Measurements from ENCODE around the gene ATP2B1. TPM values are rescaled to one million over a fixed set of nuclear protein-coding genes. Genes with fewer than 3 reads are reported as not detected.

Gene ATP2B1
- total and polyA plus RNA-seq, 2 donors (not counting 1 experiment from before 2014, with no cell fraction given), result 26.1 to 238 TPM

DNA sequence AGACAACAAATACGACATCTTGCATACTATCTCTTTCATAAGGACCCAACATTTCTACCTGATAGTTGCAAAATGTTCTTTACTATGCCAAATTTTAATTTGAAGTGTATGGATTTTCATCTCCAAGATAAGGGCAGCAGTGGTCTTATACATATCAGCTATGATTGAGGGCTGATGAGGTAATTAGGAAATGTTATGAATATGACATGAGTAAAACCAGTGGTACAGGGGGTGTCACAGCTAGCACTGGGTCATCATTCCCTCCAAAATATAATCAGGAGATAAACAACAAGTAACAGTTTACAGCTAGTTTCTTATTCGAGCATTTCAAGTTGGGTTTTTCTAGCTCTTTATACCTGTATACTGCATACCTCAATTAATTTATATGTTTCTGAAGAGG lies 35.0 kb downstream of the ATP2B1 start:
- CTCF ChIA-PET, result interaction anchor here (0.7 kb wide), 1 partner anchor 31 kb away, joined by 3 read pairs; no protein-coding TSS in a partner anchor
- H3K4me1 ChIP-seq (ENCODE audit: control insufficient read depth in 2 of 2, insufficient read depth in 2 of 2, low read length in 2 of 2), result peaks cover 30 to 70% of the 10 kb centered on the region in 2 donors
- no peak overlapping the region for H3K27ac Mint-ChIP-seq

DNA sequence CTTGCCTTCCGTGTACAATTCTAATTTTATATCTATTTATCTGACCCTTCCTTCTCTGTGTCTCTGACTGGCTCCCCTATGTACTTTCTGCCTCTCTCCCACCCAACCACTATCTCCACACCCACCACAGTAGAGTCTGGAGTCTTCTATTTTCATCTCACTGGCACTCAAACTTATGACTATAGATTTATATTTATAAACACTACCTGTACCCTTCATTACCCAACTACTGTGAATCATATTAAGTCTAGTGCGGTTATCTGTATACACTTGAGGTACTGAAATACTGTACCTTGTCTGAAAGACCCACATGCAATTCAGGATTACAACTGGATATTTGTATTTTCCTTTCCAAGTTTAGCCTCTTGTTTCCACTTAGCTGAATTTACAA lies 36.1 kb downstream of the ATP2B1 start:
- Histone ChIP-seq H4K20me1 (ENCODE audit: control insufficient read depth, insufficient read depth, low read length, poor library complexity, severe bottlenecking) (peaks cover 71% of the 10 kb centered on the region), H3K36me3 (replicated peaks in 1 of 2; ENCODE audit: control extremely low read depth in 1 of 2, control insufficient read depth in 1 of 2, extremely low read depth in 1 of 2, insufficient read depth in 2 of 2, low read length in 1 of 2) (peaks cover 2 to 3% of the 10 kb centered on the region in 2 experiments), H3K4me1 (ENCODE audit: control insufficient read depth in 2 of 2, insufficient read depth in 2 of 2, low read length in 2 of 2) (peaks cover 27 to 74% of the 10 kb centered on the region in 2 donors), H3K9me3 (ENCODE audit: control extremely low read depth in 1 of 3, control insufficient read depth in 2 of 3, insufficient read depth in 1 of 3, low read length in 2 of 3) (no peaks in the 10 kb centered on the region), H3K79me2 (ENCODE audit: control insufficient read depth, insufficient read depth, low read length) (peaks cover 100% of the 10 kb centered on the region), H3K9ac (ENCODE audit: low read length) (no peak overlapping the region), H3K4me2 (replicated peaks; ENCODE audit: low read depth, low read length, poor library complexity, severe bottlenecking) (peak overlapping the region; percentile 37), H2AFZ (ENCODE audit: insufficient read depth, low read depth, low read length, poor library complexity, severe bottlenecking) (no peak overlapping the region), H3K27ac (ENCODE audit: low read length in 2 of 2) (peak overlapping the region in 1 of 2 donors; percentile 22), H3K4me3 (ENCODE audit: control extremely low read depth in 1 of 5, extremely low read depth in 1 of 5, insufficient read depth in 1 of 5, low read depth in 2 of 5, low read length in 4 of 5) (no peak overlapping the region), H3K27me3 (replicated peaks in 1 of 4; ENCODE audit: control extremely low read depth in 1 of 4, control insufficient read depth in 3 of 4, insufficient read depth in 4 of 4, low read length in 3 of 4) (no peaks in the 10 kb centered on the region)
- intact Hi-C loops (cut with micrococcal nuclease), result loop anchor here (2.0 kb wide), 2 partner anchors 16 to 18 kb away; no protein-coding TSS in a partner anchor
- CTCF ChIA-PET, result interaction anchor here (1.5 kb wide), 1 partner anchor 9 kb away, joined by 4 read pairs; no protein-coding TSS in a partner anchor
- no peak overlapping the region for H3K27ac Mint-ChIP-seq
- H3K9me3 Mint-ChIP-seq (ENCODE audit: insufficient read depth), result no peaks in the 10 kb centered on the region
- H3K4me1 Mint-ChIP-seq, result peaks cover 85% of the 10 kb centered on the region
- no peak for ATAC-seq (ENCODE audit: low read depth)
- peak overlapping the region; percentile 50 for H3K4me3 Mint-ChIP-seq
- POLR2A ChIA-PET, result no interaction called here
- WGBS (ENCODE audit: insufficient coverage), result 89% methylated on average over 1 of the region's 2 CpGs
- no peak for DNase-seq
- H3K27me3 Mint-ChIP-seq, result no peaks in the 10 kb centered on the region
- TF ChIP-seq EZH2 (IDR thresholded peaks at IDR 0.05; ENCODE audit: borderline replicate concordance, insufficient read depth, low read depth, low read length, poor library complexity, severe bottlenecking), result no peak
- TF ChIP-seq, protein P1, sequence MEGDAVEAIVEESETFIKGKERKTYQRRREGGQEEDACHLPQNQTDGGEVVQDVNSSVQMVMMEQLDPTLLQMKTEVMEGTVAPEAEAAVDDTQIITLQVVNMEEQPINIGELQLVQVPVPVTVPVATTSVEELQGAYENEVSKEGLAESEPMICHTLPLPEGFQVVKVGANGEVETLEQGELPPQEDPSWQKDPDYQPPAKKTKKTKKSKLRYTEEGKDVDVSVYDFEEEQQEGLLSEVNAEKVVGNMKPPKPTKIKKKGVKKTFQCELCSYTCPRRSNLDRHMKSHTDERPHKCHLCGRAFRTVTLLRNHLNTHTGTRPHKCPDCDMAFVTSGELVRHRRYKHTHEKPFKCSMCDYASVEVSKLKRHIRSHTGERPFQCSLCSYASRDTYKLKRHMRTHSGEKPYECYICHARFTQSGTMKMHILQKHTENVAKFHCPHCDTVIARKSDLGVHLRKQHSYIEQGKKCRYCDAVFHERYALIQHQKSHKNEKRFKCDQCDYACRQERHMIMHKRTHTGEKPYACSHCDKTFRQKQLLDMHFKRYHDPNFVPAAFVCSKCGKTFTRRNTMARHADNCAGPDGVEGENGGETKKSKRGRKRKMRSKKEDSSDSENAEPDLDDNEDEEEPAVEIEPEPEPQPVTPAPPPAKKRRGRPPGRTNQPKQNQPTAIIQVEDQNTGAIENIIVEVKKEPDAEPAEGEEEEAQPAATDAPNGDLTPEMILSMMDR (IDR thresholded peaks at IDR 0.05), result no peak

More for the DNA sequence above, 35.0 kb downstream of the ATP2B1 start:
- no CpG with 5 or more reads among the region's 2 CpGs for WGBS (ENCODE audit: insufficient coverage)
- TF ChIP-seq, protein P1 (IDR thresholded peaks at IDR 0.05), result no peak
- TF ChIP-seq EZH2 (IDR thresholded peaks at IDR 0.05; ENCODE audit: borderline replicate concordance, insufficient read depth, low read depth, low read length, poor library complexity, severe bottlenecking), result no peak
- H3K9me3 ChIP-seq (ENCODE audit: control extremely low read depth in 1 of 3, control insufficient read depth in 2 of 3, insufficient read depth in 1 of 3, low read length in 2 of 3), result no peaks in the 10 kb centered on the region
- POLR2A ChIA-PET, result no interaction called here
- H3K4me3 Mint-ChIP-seq, result peak overlapping the region; percentile 5
- peak overlapping the region in 1 of 2 donors; percentile 1 for H3K27ac ChIP-seq (ENCODE audit: low read length in 2 of 2)
- H3K4me2 ChIP-seq (replicated peaks; ENCODE audit: low read depth, low read length, poor library complexity, severe bottlenecking), result peak overlapping the region; percentile 37
- intact Hi-C loops (cut with micrococcal nuclease), result loop anchor here (2.0 kb wide), 2 partner anchors 17 kb away; no protein-coding TSS in a partner anchor
- no peak for ATAC-seq (ENCODE audit: low read depth)
- DNase-seq, result no peak
- no peaks in the 10 kb centered on the region for H3K9me3 Mint-ChIP-seq (ENCODE audit: insufficient read depth)
- H4K20me1 ChIP-seq (ENCODE audit: control insufficient read depth, insufficient read depth, low read length, poor library complexity, severe bottlenecking), result peaks cover 75% of the 10 kb centered on the region
- no peak overlapping the region for H3K4me3 ChIP-seq (ENCODE audit: control extremely low read depth in 1 of 5, extremely low read depth in 1 of 5, insufficient read depth in 1 of 5, low read depth in 2 of 5, low read length in 4 of 5)
- H3K27me3 ChIP-seq (replicated peaks in 1 of 4; ENCODE audit: control extremely low read depth in 1 of 4, control insufficient read depth in 3 of 4, insufficient read depth in 4 of 4, low read length in 3 of 4), result no peaks in the 10 kb centered on the region
- peaks cover 0 to 3% of the 10 kb centered on the region in 2 experiments for H3K36me3 ChIP-seq (replicated peaks in 1 of 2; ENCODE audit: control extremely low read depth in 1 of 2, control insufficient read depth in 1 of 2, extremely low read depth in 1 of 2, insufficient read depth in 2 of 2, low read length in 1 of 2)
- H3K79me2 ChIP-seq (ENCODE audit: control insufficient read depth, insufficient read depth, low read length), result peaks cover 100% of the 10 kb centered on the region
- no peak overlapping the region for H2AFZ ChIP-seq (ENCODE audit: insufficient read depth, low read depth, low read length, poor library complexity, severe bottlenecking)
- no peak overlapping the region for H3K9ac ChIP-seq (ENCODE audit: low read length)
- H3K4me1 Mint-ChIP-seq, result peaks cover 84% of the 10 kb centered on the region
- no peaks in the 10 kb centered on the region for H3K27me3 Mint-ChIP-seq
